ENCODE data around the gene LGALS9.
"Not testable (repeated sequence)": the region's sequence is repeated elsewhere in the genome, so short reads cannot be mapped to it uniquely, and the experiment has no call there.

Gene LGALS9

GRCh38 chr17:27651411-27652345 is 20.7 kb downstream of the LGALS9 start:
- peak; percentile 25 to 64 (median 52) for DNase-seq (ENCODE audit: low read depth in 2 of 3, low spot score in 2 of 3)

GRCh38 chr17:27653449-27653971 is 22.5 kb downstream of the LGALS9 start:
- DNase-seq (ENCODE audit: low read depth in 2 of 3, low spot score in 2 of 3), result not testable (repeated sequence)

- DNase-seq (ENCODE audit: low read depth in 2 of 3, low spot score in 2 of 3), result no peak
Measured at GRCh38 chr17:27654136-27654535, 23.1 kb downstream of the LGALS9 start.

DNA sequence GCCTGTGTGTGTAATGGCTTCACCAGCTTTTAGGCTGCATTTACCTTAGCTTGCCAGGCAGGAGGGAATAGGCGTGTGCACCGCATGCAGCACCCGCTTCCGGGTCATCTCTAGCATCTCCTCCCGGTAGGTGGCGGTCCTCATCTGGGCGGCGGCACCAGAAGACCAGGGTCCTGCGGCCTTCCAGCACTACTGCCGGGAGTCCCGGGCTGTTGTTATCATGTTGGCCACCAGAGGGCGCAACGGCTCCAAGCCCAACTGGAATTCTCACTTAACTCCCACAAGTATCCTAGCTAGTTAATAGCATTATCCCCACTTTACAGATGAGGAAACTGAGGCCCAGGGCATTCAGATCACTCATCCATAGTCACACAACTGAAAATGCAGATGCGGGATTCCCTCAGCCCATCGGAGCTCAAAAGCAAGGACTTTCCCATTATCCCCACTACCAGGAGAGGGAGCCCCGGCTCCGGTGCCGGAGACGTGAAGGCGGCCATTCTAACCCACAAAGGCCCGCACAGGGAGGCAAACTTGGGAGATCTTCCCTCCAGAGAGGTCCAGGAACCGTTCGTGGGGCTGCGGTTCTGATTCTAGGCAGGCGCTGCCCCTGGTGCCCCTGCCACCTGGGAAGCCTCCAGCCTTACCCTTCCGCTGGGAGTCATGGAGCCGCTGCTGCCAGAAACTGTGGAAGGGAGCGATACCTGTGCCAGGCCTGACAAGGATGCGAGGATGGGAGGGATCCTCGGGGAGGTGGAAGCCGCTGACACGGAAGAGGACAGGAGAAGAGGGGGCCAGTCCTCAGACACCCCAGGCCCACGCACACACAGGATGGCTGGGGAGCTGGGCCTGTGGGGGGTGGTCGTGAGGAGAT is 23.9 kb downstream of the LGALS9 start:
- DNase-seq (ENCODE audit: low read depth in 2 of 3, low spot score in 2 of 3), result peak; percentile 57 to 71 (median 70)

DNA sequence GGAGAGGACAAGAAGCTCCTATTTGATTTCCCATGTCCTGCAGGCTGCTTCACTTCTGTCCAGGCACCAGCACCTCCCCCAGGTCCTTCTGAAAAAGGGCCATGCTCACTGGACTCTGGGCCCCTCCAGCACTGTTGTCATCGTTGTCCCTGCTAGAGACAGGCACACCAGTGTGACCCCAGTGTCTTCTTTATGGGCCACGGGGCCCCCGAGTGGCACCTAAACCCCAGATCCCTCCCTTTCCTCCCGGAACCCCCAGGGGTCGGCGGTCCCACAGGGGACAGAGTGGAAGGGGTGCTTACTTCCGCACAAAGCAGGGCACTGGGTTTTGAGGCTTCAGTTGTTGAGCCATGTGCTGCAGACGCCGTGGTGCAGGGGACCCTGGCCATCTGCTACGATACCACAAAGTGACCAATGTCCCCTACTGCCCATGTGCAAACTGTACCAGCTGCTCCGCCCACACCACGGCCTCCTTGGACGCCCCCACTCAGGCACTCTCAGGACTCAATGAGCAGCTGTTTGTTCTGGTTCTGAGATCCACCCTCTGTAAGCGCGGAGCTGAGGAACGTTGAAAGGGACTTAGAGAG is 24.6 kb downstream of the LGALS9 start:
- not testable (repeated sequence) for DNase-seq (ENCODE audit: low read depth in 2 of 3, low spot score in 2 of 3)

DNA sequence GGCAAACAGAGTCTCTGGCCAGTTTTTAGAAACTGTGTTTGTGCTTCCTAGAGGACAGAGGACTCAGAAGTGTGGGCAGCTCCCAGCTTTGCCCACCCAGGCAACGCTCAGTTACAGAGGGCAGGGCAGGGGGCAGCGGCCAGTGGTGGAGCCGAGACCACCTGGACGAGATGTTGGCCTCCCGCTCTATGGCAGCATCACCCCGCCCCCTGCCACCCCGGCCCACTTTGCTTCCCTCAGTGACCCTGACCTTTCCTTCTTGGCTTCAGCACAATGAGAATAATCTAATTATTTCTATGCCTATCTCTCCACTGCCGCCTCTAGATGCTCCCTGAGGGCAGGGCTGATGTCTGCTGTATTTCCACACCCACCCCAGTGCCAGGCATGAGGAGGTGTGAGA is 25.6 kb downstream of the LGALS9 start:
- not testable (repeated sequence) for DNase-seq (ENCODE audit: low read depth in 2 of 3, low spot score in 2 of 3)

- DNase-seq (ENCODE audit: low read depth in 2 of 3, low spot score in 2 of 3), result no peak
Measured at GRCh38 chr17:27657620-27658019, 26.6 kb downstream of the LGALS9 start.

DNA sequence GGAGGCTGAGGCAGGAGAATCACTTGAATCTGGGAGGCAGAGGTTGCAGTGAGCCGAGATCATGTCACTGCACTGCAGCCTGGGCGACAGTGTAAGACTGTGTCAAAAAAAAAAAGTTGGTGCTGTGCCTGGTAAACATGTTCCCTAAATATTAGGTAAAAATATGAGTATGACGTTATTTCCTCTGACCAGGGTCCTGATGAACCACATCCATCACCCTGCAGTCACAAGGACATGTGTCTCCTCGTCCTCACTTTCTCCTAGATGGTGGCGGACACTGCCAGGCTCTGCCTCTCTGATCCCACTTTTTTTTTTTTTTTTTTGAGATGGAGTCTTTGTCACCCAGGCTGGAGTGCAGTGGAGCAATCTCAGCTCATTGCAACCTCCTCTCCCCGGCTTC is 28.7 kb downstream of the LGALS9 start:
- DNase-seq (ENCODE audit: low read depth in 2 of 3, low spot score in 2 of 3), result no peak

DNA sequence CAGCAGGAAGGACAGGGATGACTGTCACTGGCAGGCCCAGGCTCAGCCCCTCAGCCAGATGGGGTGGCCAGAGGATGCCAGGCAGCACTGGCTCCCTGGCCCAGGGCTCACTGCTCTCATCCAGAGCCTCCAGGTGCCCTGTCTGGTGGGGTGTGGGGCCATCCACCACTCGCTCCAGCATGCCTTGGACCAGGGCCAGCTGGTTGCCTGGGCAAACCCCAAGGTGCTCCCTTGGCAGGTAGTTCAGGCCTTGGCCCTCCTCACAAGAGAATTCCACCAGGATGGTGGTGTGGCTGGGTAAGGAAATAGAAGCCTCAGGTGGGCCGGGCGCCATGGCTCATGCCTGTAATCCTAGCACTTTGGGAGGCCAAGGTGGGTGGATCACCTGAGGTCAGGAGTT is 29.4 kb downstream of the LGALS9 start:
- no peak for DNase-seq (ENCODE audit: low read depth in 2 of 3, low spot score in 2 of 3)

DNA sequence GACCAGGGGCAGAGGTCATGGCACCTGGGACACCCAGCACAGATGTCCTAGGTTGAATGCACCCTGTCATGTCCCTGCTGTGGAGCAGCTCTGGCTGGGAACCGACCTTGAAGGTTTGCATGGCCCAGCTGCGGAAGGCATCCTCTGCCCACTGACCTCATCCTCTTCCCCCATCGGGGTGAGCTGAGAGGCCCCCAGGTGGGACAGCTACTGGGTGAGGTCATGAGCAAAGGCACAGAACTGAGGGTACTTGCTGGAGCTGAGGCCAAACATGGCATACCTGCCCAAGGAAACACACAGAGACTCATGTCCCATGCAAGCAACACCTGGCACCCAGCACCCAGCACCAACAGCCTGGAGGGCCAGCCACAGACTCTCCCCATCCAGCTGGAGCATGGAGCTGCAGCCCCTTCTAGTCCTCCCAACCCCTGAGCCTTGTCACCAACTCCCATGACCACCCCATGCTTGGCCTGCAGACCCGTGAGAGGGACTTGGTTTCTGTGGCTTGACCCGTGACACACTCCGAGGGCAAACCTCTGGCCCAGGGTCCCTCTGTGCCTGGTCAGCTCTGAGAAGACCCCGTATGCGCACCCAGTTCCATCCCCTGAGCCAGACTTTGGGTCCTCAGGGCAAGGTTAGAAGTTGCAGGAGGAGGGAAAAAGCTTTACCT is 33.1 kb downstream of the LGALS9 start:
- DNase-seq (ENCODE audit: low read depth in 2 of 3, low spot score in 2 of 3), result no peak

DNA sequence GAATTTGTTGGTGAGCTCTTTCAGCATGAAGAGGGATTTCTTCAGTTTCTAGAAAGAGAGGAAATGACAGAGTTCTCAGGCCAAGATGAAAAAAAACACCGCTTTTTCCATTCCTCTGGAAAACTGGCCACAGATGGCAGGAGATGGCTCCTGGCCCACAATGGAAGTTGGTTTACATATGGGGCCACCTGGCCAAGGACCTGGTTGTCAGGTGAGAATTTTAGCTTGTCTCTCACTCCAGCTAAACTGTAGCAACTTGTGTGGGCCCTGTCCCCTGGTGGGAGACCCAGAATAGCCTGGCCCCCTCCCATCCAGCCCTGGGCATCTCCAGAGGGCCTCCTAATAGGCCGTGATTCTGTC is 33.6 kb downstream of the LGALS9 start:
- no peak for DNase-seq (ENCODE audit: low read depth in 2 of 3, low spot score in 2 of 3)

DNA sequence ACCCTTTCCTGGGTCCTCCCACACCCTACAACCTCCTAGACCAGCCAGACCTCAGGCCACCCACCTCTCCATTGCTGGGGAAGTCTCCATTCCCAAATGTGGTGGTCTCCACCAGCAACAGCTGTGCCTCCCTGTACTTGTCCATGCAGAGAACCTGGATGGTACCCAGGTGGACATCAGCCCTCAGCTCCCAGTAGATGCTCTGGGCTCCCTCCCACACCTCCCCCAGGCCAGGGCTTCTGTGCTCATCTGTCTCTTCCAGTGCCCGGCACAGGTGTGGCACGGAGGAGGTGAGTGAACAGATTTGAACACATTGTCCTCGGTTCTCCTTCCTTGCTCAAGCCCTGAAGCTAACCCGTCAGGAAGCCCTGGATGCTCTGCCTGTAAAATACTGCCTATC is 34.6 kb downstream of the LGALS9 start:
- DNase-seq (ENCODE audit: low read depth in 2 of 3, low spot score in 2 of 3), result no peak

DNA sequence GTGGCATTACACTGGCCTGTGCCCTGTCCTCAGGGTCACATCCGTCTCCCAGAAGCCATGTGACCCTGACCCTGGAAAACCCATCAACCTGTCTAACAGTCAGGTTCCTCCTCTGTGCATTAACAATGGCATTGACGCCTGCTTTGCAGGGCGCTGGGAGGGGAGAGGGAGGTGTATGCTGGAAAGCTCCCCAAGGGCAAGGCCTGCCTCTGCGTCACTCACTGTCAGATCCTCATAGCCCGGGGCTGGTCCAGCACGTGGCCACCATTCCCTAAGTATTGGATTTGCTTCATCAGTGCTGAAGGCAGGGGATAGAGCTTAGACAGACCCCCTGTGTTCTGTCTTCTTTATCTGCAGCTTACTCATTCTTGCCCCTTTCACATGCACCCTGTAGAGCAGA is 35.3 kb downstream of the LGALS9 start:
- not testable (repeated sequence) for DNase-seq (ENCODE audit: low read depth in 2 of 3, low spot score in 2 of 3)

DNA sequence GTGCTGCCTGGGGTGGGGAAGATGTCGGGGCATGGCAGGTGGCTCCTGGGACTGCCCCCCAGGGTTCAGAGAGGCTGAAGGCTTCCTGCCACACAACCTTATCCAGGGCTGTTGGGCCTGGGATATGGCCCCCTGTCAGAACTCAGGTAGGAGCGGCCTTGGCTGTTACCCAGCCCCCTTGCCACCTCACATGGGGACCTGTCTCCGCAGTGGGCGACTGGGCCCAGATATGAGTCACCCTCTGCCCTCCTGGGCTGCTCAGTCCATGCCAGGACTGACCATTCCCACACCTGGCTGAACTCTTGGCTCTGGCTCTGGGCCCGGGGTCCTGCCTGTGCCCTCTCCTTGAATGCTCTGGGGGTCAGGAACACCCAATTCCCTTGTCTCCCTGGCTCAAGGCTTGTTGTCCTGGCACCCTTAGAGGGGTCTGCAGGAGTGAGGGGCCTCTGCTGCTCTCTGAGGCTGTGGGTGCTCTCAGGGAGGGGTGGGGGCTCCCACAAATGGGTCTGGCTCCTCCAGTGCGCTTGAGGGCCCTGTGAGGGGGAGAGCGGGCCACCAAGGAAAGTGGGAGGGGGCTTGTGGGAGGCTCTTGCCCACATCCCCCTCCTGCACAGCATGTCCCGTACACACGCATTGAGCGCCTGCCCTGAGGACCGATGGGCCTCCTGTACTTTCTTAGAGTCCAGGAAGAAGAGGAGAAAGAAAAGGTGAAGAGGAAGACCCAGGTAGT is 36.0 kb downstream of the LGALS9 start:
- DNase-seq (ENCODE audit: low read depth in 2 of 3, low spot score in 2 of 3), result no peak

GRCh38 chr17:27667656-27668487 is 36.9 kb downstream of the LGALS9 start:
- no peak for DNase-seq (ENCODE audit: low read depth in 2 of 3, low spot score in 2 of 3)

- DNase-seq (ENCODE audit: low read depth in 2 of 3, low spot score in 2 of 3), result no peak
Measured at GRCh38 chr17:27668488-27668823, 37.5 kb downstream of the LGALS9 start.

DNA sequence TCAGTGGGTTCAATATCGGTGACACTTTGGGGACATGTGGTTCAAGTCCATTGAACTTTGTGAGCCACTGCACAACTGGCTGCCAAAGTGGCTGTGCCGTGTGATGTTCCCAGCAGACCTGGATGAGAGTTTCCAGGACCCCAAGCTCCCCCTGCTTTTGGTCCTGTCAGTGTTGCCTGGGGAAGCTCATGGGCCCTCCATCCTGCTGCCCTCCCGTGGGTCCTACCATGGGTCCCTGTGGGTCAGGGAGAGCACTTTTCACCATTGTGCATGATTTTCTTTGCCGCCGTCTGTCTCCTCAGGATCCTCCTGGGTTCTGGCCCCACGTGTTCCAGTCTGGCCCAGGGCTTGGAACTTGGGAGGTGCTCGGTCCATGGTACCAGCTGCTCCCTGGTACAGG is 38.1 kb downstream of the LGALS9 start:
- no peak for DNase-seq (ENCODE audit: low read depth in 2 of 3, low spot score in 2 of 3)

DNA sequence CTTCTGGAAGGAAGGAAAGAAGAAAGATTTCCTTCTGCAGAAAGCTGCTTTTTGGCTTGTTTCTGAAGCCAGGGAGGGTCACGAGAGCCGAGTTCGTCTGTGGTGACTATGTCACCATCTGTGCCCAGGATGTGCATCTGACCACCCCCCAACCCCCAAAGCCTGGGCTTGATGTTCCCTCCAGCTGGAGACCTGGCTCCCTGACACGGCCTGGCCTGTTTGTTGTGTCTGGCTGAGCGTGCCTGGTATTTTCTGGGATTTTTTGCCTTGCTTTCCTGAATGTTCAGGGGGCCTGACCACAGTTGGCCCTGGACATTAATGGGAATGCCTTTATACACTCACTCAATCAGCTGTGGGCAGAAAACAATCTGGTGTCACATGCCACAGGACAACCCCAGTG is 38.9 kb downstream of the LGALS9 start:
- DNase-seq (ENCODE audit: low read depth in 2 of 3, low spot score in 2 of 3), result no peak

- DNase-seq (ENCODE audit: low read depth in 2 of 3, low spot score in 2 of 3), result no peak
Measured at GRCh38 chr17:27670791-27671590, 40.0 kb downstream of the LGALS9 start.

Data from activated CD8-positive, alpha-beta memory T cell treated with anti-CD3 and anti-CD28 coated beads for 48 hours (primary cell).